Panc1 (cell line): Measurements from ENCODE around the gene GNE. TPM values are rescaled to one million over a fixed set of nuclear protein-coding genes. Genes with fewer than 3 reads are reported as not detected.

ENCODE experiments used
- ATAC-seq: fragments of 200-7000 bp; cut with Tn5 transposase; 2 replicates; pipeline ENCODE4 v1.9.1; 2020; ENCODE audit warnings: mild to moderate bottlenecking, moderate library complexity
- BruUV-seq: library from RNA; stranded (reverse); fragments of 400-500 nt; replicated peaks from 2 replicates; lab custom pipeline; 2021; lab: Mats Ljungman, UMichigan
- CTCF ChIA-PET: fragments of 300-600 bp; sonication (Branson Sonifier 250); formaldehyde crosslinking; loops from one replicate; lab custom pipeline; 2022; ENCODE audit warnings: antibody characterized with exemption; lab: Charles Lee
- POLR2A ChIA-PET: fragments of 300-600 bp; sonication (Branson Sonifier 250); formaldehyde crosslinking; loops from one replicate; lab custom pipeline; 2022; ENCODE audit warnings: antibody characterized with exemption; lab: Charles Lee
- DNase-seq: peaks from one replicate; pipeline ENCODE4 v3.0.0-alpha.2; 2010; ENCODE audit warnings: low read depth, low spot score
- H3K27ac ChIP-seq: 2 replicates; pipeline ENCODE4 v1.5.1; 2011; ENCODE audit warnings: mild to moderate bottlenecking, low read length, inconsistent platforms
- H3K27me3 ChIP-seq: fragments of 200-500 bp; sonication (Bioruptor generic); 2 replicates; pipeline ENCODE4 v1.6.0; 2014; ENCODE audit warnings: low read length, inconsistent platforms; ENCODE audit not compliant: control insufficient read depth, insufficient read depth
- H3K36me3 ChIP-seq: fragments of 200-500 bp; sonication (Bioruptor generic); 2 replicates; pipeline ENCODE4 v1.5.1; 2014; ENCODE audit warnings: inconsistent platforms, mild to moderate bottlenecking, low read length, moderate library complexity; ENCODE audit not compliant: control insufficient read depth, insufficient read depth
- H3K4me1 ChIP-seq: 2 replicates; pipeline ENCODE4 v1.5.1; 2011; ENCODE audit warnings: inconsistent platforms, mild to moderate bottlenecking, low read length, moderate library complexity; ENCODE audit not compliant: control insufficient read depth, insufficient read depth
- H3K4me3 ChIP-seq, 2 experiments: 2 replicates each; pipeline ENCODE4 v1.5.1; 2011 to 2012; ENCODE audit warnings: low read depth in 2 of 2, low read length in 2 of 2, mild to moderate bottlenecking in 2 of 2, inconsistent platforms in 1 of 2, moderate library complexity in 1 of 2
- H3K9me3 ChIP-seq: fragments of 200-500 bp; sonication (Bioruptor generic); 2 replicates; pipeline ENCODE4 v1.5.1; 2014; ENCODE audit warnings: low read depth, mild to moderate bottlenecking, inconsistent platforms, low read length, moderate library complexity; ENCODE audit not compliant: control insufficient read depth, insufficient read depth
- POLR2AphosphoS5 ChIP-seq: IDR thresholded peaks from 2 replicates; pipeline ENCODE4 v1.6.1; 2012; ENCODE audit warnings: mild to moderate bottlenecking, low read depth, low read length, moderate library complexity
- SIN3A ChIP-seq: IDR thresholded peaks from 2 replicates; pipeline ENCODE4 v1.6.1; 2012; ENCODE audit warnings: low read depth, mild to moderate bottlenecking, low read length, moderate library complexity, borderline replicate concordance; ENCODE audit not compliant: insufficient read depth
- TCF7L2 ChIP-seq: IDR thresholded peaks from 2 replicates; pipeline ENCODE4 v1.6.1; 2011; ENCODE audit warnings: mild to moderate bottlenecking, low read depth, low read length, inconsistent platforms
- in situ Hi-C: cut with HindIII; loops from 2 replicates; pipeline ENCODE4 v1.10.0; 2016; ENCODE audit warnings: low sequenced_read_pairs, low pct_unique_long_range_greater_than_20kb
- intact Hi-C: fragments of 100-400 bp; cut with micrococcal nuclease; formaldehyde crosslinking; loops from one replicate; pipeline ENCODE4 v1.10.0; 2022; ENCODE audit not compliant: unreplicated experiment
- total RNA-seq: library from RNA; stranded (reverse); gene quantifications from one replicate; pipeline ENCODE4 v1.2.1, GENCODE V29; 2021; ENCODE audit not compliant: unreplicated experiment
- TF ChIP-seq, protein P1 (sequence below), 2 experiments: IDR thresholded peaks; 2 replicates each; pipeline ENCODE4 v1.6.1; 2011 to 2012; ENCODE audit warnings: low read depth in 2 of 2, control low read depth in 1 of 2, low read length in 1 of 2, mild to moderate bottlenecking in 1 of 2, moderate library complexity in 1 of 2; ENCODE audit not compliant: insufficient read depth in 1 of 2
- TF ChIP-seq, protein P2 (sequence below): fragments of 450-650 bp; IDR thresholded peaks from 2 replicates; pipeline ENCODE4 v1.5.1; 2017; ENCODE audit warnings: mild to moderate bottlenecking

GNE gene
- total RNA-seq, 1 experiment from 2014 or later: 107 TPM

- intact Hi-C loops: no loop called here
- Histone ChIP-seq H3K27ac (peak overlapping the region; percentile 99), H3K36me3 (peaks cover 8% of the 10 kb centered on the region), H3K4me3 (peak overlapping the region; percentile 78 to 97), H3K4me1 (peaks cover 30% of the 10 kb centered on the region), H3K27me3 (no peaks in the 10 kb centered on the region), H3K9me3 (no peaks in the 10 kb centered on the region)
- in situ Hi-C loops: no loop called here
- DNase-seq (no peak), ATAC-seq (no peak)
- ChIA-PET POLR2A (interaction anchor here (1.8 kb wide), 1 partner anchor 27 kb away, joined by 8 read pairs; no protein-coding TSS in a partner anchor), CTCF (interaction anchor here (1.2 to 2.8 kb wide), 2 partner anchors 14 to 26 kb away, joined by 4 to 10 read pairs; no protein-coding TSS in a partner anchor)
- BruUV-seq: no TSS peak
- TF ChIP-seq POLR2AphosphoS5: no peak
- TF ChIP-seq, protein P1, sequence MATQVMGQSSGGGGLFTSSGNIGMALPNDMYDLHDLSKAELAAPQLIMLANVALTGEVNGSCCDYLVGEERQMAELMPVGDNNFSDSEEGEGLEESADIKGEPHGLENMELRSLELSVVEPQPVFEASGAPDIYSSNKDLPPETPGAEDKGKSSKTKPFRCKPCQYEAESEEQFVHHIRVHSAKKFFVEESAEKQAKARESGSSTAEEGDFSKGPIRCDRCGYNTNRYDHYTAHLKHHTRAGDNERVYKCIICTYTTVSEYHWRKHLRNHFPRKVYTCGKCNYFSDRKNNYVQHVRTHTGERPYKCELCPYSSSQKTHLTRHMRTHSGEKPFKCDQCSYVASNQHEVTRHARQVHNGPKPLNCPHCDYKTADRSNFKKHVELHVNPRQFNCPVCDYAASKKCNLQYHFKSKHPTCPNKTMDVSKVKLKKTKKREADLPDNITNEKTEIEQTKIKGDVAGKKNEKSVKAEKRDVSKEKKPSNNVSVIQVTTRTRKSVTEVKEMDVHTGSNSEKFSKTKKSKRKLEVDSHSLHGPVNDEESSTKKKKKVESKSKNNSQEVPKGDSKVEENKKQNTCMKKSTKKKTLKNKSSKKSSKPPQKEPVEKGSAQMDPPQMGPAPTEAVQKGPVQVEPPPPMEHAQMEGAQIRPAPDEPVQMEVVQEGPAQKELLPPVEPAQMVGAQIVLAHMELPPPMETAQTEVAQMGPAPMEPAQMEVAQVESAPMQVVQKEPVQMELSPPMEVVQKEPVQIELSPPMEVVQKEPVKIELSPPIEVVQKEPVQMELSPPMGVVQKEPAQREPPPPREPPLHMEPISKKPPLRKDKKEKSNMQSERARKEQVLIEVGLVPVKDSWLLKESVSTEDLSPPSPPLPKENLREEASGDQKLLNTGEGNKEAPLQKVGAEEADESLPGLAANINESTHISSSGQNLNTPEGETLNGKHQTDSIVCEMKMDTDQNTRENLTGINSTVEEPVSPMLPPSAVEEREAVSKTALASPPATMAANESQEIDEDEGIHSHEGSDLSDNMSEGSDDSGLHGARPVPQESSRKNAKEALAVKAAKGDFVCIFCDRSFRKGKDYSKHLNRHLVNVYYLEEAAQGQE (IDR thresholded peaks at IDR 0.05; ENCODE audit: insufficient read depth in 1 of 2, low read depth in 2 of 2, low read length in 1 of 2): no peak
- TF ChIP-seq, protein P2, sequence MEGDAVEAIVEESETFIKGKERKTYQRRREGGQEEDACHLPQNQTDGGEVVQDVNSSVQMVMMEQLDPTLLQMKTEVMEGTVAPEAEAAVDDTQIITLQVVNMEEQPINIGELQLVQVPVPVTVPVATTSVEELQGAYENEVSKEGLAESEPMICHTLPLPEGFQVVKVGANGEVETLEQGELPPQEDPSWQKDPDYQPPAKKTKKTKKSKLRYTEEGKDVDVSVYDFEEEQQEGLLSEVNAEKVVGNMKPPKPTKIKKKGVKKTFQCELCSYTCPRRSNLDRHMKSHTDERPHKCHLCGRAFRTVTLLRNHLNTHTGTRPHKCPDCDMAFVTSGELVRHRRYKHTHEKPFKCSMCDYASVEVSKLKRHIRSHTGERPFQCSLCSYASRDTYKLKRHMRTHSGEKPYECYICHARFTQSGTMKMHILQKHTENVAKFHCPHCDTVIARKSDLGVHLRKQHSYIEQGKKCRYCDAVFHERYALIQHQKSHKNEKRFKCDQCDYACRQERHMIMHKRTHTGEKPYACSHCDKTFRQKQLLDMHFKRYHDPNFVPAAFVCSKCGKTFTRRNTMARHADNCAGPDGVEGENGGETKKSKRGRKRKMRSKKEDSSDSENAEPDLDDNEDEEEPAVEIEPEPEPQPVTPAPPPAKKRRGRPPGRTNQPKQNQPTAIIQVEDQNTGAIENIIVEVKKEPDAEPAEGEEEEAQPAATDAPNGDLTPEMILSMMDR: no peak
- no peak for TF ChIP-seq TCF7L2
- no peak for TF ChIP-seq SIN3A
Measured at GRCh38 chr9:36191686-36192085, 66.6 kb downstream of the GNE start.

- no peaks in the 10 kb centered on the region for H3K9me3 ChIP-seq
- H3K4me1 ChIP-seq: peaks cover 30% of the 10 kb centered on the region
- peak overlapping the region; percentile 99 for H3K27ac ChIP-seq
- intact Hi-C loops: no loop called here
- DNase-seq (no peak), ATAC-seq (no peak)
- peak overlapping the region; percentile 78 to 97 for H3K4me3 ChIP-seq
- POLR2A ChIA-PET: interaction anchor here (0.6 to 1.8 kb wide), 9 partner anchors 8 to 551 kb away, joined by 3 to 8 read pairs (median 3); no protein-coding TSS in a partner anchor
- BruUV-seq: no TSS peak
- no peaks in the 10 kb centered on the region for H3K27me3 ChIP-seq
- TF ChIP-seq, protein P2: no peak
- TF ChIP-seq POLR2AphosphoS5 (no peak), TCF7L2 (no peak), SIN3A (no peak)
- TF ChIP-seq, protein P1 (IDR thresholded peaks at IDR 0.05; ENCODE audit: insufficient read depth in 1 of 2, low read depth in 2 of 2, low read length in 1 of 2): no peak
- in situ Hi-C loops: no loop called here
- peaks cover 8% of the 10 kb centered on the region for H3K36me3 ChIP-seq
- CTCF ChIA-PET: interaction anchor here (0.6 to 2.8 kb wide), 5 partner anchors 9 to 34 kb away, joined by 4 to 10 read pairs (median 5); no protein-coding TSS in a partner anchor
Measured at GRCh38 chr9:36191290-36191645, 67.0 kb downstream of the GNE start.
